NCI-H1092 treated with DMSO at 0.1 percent for 48 hours (cell line): ENCODE data around the gene LTBP1.

Experiments
- DNase-seq: peaks from one replicate; lab custom pipeline; 2025; lab: John Stamatoyannopoulos, UW

Gene LTBP1

GRCh38 chr2:33008716-33009115, 62.0 kb downstream of the LTBP1 start:
- no peak for DNase-seq

DNA sequence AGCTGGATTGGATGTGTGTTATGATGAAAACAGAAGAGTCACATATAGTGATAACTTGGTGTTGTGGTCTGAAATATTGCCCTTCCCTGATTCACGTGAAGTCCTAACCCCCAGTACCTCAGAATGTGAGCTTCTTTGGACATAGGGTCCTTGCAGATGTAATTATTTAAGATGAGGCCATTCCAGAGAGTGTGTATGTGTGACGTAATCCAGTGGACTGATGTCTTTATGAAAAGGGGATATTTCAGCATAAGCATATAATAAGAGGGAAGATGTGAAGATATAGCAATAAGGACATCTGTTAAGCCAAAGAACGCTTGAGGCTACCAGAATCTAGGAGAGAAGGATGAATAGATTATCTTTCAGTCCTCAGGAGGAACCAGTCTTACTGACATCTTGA, 62.5 kb downstream of the LTBP1 start:
- DNase-seq: no peak

- no peak for DNase-seq
These were observed 64.6 kb downstream of the LTBP1 start for GRCh38 chr2:33011373-33011772.

GRCh38 chr2:33011941-33012340, 65.2 kb downstream of the LTBP1 start:
- no peak for DNase-seq

DNA sequence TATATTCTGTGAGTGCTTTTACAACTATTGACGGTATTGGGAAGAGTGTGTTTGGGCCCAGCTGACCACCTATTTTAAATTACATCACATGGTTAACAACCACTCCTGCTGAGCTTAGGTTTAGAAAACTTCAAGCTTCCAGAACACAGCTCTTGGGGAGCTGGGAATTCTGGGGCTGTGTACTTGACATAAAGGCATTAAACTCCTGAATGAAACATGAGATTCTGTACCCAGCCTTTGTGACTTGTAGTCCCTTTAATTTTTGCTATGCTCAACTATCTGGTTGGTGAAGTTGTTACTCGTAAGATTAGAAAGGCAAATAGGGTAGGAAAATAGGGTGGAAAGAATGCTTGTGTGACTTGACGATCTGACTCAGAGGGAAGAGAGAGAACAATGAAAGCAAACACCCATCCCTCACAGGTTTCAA, 66.9 kb downstream of the LTBP1 start:
- no peak for DNase-seq

- no peak for DNase-seq
These were observed 67.5 kb downstream of the LTBP1 start for GRCh38 chr2:33014268-33014667.

GRCh38 chr2:33015421-33016142, 68.8 kb downstream of the LTBP1 start:
- DNase-seq: no peak

DNA sequence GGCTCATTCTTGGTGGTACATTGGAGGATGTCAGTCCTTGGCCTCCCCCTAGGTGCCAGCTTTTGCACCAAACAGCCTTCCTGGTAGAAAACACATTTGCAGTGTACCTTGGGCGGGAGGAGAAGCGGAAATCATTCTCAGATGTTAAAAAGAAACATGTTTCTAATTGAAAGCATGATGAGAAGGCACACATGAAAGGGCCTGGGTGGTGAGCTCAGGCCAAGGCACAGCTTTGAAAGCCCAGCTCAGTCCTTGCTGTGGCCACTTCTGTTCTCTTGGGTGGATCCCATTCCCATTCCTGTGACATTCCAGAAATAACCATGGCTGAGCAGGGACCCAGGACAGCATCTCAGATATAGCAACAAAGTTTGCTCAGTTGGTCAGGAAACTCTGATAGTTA, 71.5 kb downstream of the LTBP1 start:
- no peak for DNase-seq

DNA sequence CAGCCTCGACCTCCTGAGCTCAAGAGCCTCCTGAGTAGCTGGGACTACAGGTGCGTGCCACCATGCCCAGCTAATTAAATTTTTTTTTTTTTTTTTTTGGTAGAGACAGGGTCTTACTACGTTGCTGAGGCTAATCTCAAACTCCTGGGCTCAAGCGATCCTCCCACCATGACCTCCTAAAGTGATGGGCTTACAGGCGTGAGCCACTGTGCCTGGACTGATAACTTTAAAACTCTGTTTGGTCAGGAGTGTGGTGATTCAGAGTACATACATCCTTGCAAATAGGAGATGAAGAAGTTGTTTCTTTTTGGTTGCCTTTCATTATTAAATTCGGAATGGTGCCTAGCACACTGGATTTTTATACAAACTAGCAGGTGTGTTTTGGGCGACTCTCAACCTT, 73.0 kb downstream of the LTBP1 start:
- no peak for DNase-seq

- DNase-seq: no peak
These were observed 74.1 kb downstream of the LTBP1 start for GRCh38 chr2:33020883-33021282.

DNA sequence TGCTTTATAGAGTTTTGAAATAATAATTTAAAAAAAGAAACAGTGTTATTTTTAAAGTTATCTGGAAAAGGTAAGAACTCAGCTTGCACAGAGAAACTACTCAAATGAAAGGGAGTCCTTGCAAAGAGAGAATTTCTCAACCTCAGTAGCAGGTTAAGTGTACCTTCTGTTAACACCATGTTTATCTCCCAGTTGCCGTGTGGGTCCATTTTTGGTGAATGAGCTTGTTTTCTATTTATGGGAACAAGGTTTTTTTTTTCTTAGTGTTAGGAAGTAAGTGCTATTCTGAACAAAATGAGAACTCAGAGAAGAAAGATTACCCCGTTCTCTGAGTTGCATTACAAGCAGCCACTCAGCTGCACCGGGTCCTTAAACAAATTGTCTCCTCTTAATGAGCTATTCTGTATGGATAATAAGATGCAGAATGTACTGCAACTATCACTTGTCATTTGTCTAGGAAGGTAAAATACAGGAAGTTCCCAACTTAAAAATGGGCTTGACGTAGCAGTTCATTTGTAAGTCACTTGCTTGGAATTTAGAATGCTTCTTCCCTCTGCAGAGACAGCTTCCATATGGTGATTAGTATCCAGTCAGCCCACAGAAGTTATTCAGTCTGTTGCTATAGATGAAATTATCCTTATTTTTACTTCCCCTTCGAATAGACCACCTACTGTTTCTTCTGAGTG, 74.9 kb downstream of the LTBP1 start:
- no peak for DNase-seq

DNA sequence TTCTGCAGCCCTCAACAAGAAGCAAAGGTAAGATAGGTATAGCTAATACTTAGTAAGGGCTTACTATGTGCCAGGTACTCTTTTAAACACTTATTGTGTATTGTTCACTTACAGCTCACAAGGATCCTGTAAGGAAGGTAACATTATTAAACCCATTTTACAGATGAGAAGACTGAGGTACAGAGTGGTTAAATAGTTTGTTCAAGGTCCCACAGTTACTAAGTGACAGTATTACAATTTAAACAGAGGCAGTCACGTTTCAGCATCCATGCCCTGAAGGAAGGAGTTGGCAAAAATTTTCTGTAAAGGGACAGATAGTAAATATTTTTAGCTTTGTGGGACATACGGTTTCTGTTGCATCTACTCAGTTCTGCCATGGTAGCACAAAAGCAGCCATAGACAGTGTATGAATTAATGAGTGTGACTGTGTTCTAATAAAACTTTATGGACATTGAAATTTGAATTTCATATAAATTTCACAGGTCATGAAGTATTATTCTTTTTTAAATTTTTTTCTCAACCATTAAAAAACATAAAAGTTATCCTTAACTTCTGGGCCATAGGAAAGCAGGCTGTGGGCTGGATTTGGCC, 75.7 kb downstream of the LTBP1 start:
- DNase-seq: no peak

DNA sequence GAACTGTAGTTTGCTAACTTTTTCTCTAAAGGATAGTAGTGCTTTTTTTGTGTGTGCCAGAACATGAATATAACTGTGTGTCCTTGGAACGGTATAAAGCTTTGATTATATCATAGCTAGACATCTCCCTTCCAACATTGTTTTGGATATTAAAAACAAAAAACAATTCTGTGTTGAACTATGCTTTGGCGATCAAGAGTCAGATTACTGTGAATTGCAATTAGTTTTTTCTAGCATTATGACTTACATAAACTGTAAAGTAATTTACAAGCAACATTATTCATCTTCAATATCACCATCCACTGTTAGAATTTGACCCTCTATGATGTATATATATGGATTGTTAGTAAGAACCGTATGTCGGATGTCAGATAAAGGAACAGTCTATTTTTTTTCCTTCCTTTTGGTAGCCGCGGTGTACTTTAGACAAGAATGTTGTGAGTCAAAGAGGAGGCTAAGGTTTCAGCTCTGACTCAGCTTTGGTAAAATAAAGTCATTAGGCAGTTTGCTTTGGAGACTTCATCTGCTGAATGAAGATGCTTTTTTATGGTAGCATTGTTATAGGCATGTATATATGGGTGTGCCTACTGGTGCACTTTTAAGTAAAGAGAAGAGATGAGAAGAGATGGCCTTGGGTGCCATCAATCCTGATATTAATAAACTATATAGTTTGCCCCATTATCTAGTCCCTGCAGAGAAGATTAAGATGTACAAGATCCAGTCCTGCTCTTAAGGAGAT, 76.4 kb downstream of the LTBP1 start:
- DNase-seq: no peak

DNA sequence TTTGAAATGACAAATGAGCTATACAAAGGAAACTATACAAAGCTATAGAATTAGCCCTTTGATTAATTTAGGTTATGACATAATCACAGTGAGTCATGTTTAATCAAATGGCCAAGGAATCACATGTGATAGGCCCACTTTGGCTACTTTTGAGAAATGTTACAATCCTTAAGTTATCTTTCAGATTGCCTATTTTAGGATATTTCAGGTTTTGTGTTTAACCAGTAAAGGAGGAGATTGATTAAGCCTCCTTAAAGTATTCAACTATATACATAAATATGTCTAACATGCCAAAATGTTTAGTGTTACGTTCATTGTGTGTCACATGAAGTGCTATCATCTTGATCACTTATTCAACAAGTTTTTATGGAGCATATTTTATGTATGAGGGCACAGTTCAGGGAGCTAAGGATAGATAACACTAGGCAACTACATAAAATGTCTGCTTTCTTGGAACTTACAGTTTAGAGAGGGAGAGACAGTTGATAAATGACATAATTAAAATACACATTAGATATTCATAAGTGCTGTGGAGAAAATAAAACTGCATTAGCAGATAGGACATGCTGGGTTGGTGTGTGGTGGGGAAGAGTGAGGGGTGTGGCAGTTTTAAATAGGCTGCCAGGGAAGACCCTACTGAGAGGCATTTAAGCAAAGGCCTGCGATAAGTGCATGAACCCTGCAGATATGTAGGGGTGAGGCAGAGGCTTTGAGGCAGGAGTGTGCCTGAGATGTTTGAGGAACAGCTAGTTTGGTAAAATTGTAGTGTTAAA, 77.2 kb downstream of the LTBP1 start:
- DNase-seq: no peak

- DNase-seq: no peak
These were observed 78.0 kb downstream of the LTBP1 start for GRCh38 chr2:33024758-33025157.

DNA sequence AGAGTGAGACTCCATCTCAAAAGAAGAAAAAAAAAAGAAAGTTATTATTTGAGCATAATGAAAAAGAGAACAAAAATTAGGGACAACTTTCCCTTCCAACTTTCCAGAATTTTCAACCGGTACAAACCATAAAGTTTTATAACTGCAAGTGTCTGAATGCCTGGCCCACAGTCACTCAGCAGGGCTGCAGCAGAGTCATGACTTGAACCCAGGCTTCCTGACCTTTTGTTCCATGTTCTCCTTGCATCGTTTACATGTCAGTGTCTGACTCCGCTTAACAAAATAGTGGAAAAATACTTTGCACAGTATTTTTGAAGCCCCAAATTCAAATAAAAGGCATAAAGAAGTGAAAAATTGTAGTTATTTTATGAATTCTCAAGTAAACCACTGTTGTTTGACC, 82.7 kb downstream of the LTBP1 start:
- no peak for DNase-seq

DNA sequence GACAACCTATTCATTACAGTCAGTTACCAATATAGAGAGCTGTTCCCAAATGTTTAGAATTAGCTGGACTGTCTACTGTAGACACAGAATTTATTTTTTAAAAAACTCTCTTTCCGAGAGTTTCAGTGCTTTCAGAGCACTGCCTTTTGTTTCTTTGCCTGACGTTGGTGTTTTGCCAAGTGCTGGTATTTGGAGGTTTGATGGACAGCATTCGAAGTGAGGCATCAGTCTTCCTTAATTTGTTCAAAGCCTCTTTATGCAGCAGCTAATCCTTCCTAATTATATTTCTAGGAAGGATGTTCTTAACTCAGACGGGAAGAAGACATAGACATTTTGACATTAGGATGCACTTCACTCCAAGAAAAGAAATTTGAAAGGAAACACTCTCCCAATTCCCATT, 83.2 kb downstream of the LTBP1 start:
- DNase-seq: no peak

- DNase-seq: no peak
These were observed 83.6 kb downstream of the LTBP1 start for GRCh38 chr2:33030326-33030725.

- no peak for DNase-seq
These were observed 85.5 kb downstream of the LTBP1 start for GRCh38 chr2:33032245-33032644.

- peak; percentile 24 for DNase-seq
These were observed 86.9 kb downstream of the LTBP1 start for GRCh38 chr2:33033606-33034081.

GRCh38 chr2:33034784-33035183, 88.0 kb downstream of the LTBP1 start:
- DNase-seq: no peak

DNA sequence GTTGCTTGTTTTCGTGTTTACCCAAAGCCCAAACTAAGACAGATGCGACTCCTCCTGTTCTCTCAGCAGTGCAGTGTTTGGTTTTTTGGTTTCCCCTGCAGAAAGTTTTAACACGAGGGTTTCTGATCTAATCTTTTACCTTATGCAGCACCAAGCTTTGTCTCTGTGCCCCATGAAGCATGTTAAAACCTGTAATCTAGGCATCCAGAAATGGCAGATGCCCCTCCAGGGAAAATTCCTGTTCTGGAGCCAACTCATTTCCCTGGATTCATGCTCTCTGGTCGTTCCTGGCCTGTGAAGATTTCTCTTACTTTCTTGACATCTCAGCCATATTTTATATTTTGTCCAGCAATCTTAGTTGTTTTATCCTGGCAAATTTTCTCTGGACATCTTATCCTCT, 91.5 kb downstream of the LTBP1 start:
- DNase-seq: no peak
